DND-41 (cell line): ENCODE measurements around the gene COL2A1.

Experiments
- EZH2 ChIP-seq: IDR thresholded peaks from 3 replicates; pipeline ENCODE4 v1.6.1; 2012; ENCODE audit warnings: borderline replicate concordance, low read depth, mild to moderate bottlenecking, moderate library complexity, low read length, inconsistent platforms; ENCODE audit not compliant: severe bottlenecking
- TF ChIP-seq, protein P1 (sequence below): IDR thresholded peaks from 2 replicates; pipeline ENCODE4 v1.5.1; 2012; ENCODE audit warnings: borderline replicate concordance, low read length, moderate library complexity, mild to moderate bottlenecking; ENCODE audit not compliant: poor library complexity, severe bottlenecking; ENCODE audit errors: extremely low read depth

DNA sequence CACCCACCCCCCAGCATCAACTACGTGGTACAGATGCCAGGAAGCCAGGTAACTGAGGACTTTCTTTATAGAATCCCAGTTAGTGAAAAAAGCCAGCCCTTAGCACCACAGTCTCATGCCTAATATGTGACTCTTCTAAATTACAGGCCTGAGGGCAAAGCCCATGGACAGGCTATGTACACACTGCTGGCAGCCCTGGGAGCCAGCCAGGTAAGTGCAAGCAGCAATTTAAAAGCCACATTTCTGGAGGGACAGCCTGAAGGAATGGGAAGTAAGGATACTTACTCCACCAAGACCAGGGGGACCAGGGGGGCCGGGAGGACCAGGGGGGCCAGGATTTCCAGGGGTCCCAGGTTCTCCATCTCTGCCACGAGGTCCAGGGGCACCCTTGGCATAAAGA, 7.0 kb downstream of the COL2A1 start:
- TF ChIP-seq, protein P1, sequence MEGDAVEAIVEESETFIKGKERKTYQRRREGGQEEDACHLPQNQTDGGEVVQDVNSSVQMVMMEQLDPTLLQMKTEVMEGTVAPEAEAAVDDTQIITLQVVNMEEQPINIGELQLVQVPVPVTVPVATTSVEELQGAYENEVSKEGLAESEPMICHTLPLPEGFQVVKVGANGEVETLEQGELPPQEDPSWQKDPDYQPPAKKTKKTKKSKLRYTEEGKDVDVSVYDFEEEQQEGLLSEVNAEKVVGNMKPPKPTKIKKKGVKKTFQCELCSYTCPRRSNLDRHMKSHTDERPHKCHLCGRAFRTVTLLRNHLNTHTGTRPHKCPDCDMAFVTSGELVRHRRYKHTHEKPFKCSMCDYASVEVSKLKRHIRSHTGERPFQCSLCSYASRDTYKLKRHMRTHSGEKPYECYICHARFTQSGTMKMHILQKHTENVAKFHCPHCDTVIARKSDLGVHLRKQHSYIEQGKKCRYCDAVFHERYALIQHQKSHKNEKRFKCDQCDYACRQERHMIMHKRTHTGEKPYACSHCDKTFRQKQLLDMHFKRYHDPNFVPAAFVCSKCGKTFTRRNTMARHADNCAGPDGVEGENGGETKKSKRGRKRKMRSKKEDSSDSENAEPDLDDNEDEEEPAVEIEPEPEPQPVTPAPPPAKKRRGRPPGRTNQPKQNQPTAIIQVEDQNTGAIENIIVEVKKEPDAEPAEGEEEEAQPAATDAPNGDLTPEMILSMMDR, result no peak
- no peak for TF ChIP-seq EZH2
